ENCODE results near the gene TLR5.

Gene TLR5

DNA sequence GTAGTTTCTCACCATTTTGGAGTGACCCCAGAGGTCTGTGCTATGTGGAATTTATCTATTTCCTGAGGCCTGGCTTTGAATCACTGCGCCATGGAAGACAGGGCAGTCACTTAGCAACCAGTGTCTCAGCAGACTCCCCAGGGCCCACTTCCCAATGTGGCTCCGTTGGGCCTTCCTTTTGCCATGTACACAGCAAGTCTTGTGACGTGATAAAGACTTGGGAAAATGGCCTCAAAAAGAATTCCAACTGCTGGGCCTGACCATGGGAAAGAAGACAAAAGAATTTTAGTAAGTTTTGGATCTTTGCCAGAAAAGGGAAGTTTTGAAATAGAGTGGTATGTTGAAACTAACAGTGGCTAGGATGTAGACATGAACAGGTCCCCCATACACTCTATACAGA lies 36.2 kb downstream of the TLR5 start:
- DNase-seq, result peak in 2 of 3 experiments; percentile 23 to 46

DNA sequence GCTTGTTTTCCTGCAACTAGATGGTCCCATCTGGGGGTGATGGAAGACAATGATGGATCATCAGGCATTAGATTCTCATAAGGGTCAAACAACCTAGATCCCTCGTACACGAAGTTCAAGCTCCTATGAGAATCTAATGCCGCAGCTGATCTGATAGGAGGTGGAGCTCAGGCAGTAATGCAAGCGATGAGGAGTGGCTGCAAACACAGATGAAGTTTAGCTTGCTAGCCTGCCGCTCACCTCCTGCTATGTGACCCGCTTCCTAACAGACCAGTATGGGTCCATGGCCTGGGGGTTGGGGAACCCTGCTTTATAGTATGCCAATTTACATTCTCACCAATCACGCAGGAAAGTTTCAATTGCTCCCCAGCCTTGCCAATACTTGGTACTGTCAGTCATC lies 37.5 kb downstream of the TLR5 start:
- DNase-seq, result no peak

DNA sequence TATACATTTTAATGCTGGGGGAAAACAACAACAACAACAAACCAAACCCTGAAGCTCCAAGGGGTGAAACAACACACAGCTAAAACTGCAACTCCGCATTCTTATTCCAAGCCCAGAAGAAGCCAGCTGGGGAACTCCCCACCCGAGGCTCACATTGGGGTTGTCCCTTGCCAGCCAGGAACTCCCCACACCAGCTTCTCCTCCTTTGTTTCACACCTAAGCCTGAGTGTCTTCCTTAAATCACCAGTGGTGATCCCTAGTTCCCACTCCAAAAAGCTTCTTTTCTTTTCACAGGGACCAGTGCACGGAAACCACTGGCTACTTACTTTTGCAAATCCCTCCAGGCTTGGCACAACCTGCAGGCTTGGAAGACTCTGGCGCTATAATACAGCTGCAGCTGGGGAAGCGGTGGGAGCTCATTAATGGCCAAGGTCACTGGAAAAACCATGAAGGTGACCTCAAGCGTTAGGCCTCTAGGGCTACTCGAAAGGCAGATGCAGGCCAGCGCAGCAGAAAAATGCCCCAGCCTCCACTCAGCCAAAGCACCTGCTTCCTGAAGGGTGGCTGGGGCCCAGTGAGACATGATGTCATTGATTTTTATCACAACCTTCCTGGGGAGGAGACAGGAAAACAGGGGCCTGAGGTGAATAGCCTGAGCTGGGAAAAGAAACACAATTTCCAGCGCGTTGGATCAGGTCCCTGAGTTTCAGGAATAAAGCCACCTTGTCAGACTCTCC lies 40.1 kb downstream of the TLR5 start:
- DNase-seq, result peak; percentile 22 to 83 (median 71)

DNA sequence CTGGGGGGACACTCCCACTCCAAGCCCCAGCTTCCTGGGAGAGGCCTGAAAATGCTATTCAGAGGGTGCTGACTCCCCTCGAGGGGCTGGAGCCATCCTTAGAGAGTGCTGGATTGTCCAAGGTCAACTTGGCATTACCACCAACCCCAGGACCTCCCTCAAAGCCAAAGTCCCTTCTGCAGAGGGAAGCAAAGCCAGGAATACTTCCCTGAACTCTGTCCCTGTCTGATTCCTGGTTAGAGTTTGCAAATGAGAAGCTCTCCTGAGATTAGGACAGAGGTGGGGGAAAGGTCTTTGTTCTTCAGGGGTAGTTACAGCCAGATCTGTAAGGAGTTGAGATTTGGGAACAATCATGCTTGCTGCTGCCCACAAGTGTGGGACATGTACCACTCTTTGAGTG lies 45.3 kb downstream of the TLR5 start:
- DNase-seq, result no peak

DNA sequence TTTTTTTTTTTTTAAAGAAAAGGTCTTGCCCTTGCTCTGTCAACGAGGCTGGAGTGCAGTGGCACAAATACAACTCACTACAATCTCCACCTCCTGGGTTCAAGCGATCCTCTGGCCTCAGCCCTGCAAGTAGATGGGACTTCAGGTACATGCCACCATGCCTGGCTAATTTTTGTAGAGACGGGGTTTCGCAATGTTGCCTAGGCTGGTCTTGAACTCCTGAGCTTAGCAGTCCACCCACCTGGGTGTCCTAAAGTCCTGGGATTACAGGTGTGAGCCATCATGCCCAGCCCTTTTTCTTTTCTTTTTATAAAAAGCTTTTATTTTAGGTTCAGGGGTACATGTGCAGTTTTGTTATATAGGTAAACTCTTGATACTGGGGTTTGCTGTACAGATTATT lies 47.2 kb downstream of the TLR5 start:
- no peak for DNase-seq

DNA sequence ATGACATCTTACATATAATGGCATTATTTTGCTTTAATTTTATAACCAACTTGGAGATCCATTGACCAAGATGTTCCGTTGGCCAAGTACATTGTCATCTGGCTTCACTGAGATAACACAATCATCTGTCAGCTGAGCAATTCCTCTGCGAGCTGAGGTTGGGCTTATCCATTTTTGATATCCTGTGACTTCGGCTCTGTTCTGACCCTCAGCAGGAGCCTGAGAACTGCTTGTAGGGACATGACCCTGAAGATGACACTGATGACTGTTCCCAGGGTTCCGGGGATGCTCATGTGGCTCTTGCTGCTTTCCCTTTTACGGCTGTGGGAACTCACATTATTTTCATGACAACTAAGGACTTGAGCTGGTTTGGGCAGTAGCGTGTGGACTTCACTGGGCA lies 51.2 kb downstream of the TLR5 start:
- no peak for DNase-seq

DNA sequence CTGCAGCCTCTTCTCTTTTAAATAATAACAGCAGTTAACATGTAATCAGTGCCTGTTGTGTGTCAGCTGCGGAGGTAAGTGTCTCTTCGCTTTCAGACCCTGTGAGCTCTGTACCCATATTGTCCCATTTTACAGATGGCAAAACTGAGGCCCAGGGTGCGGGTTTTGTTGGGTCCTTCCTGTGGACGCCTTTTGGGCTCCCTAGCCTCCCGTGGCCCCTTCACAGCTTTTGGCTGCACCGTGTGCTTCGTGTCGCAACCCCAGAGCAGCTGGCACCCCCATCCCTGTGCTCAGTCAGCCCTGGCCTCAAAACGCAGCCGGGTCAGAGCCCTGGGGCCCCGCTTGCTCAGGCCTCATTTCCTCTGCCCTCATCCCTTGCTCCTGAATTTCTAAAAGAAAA lies 53.8 kb downstream of the TLR5 start:
- DNase-seq, result no peak

DNA sequence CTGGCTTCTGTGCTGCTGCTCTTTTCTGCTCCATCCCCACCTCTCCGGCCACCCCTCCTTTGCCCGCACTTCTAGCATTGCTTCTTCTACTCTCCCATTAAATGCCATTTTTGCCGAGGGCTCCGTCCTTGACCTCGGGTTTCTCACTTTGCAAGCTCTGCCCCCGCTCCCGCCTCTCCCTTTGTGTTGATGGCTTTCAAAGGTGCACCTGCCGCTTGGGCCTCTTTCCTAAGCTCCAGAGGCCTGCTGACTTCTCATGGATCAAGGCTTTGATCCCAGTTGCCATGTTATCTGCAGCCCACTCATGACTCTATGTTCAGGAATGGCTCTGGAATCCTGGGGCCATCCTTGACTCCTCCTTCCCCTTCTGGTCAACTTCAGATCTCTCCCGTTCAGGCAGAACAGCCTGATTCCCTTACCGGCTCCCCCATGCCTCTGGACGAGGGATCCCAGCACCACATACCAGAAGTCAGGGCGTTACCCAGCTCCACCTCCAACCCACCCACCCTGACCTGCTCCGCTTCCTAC lies 54.3 kb downstream of the TLR5 start:
- no peak for DNase-seq

DNA sequence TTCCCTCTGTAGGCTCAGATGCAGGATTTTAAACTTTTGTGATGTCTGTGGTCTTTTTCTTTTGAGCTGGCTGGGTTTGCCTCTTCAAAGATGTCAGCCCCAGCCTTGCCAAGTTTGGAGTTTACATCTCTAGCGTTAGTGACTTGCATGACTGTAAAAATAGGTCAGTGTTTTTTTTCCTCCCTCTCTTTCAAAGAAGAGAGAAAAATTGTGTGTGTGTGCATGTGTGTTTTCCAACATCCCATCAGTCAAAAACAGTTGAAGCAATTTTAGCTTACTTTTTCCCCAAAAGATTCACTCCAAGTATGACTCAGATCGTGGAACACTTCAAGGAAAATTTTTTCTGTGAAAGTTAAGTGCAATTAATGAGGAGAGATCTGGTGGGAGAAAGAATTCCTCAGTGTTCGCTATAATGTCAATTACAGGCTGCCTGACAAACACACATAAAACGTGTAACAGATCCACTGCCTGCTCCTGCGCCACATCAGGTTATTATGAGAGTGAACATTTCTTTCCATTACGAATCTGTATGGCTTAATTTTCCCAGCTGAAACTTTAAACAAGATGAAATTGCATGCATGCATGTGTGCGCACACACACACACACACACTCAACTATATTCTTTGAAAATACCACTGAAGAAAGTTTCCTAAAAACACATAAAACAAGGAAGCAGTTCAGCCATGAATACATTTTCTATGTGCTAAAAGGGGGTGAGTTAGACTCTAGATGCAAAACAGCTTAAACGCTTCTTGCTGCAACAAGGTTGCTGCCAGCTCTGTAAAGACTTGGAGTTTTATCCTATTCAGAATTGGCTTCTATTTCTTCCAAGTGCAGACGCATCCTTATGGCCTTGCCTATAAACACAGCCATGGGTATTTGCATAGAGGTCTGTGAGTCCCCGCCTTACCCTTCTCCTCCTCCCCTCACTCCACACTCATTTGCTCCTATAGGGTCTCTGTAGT lies 55.5 kb downstream of the TLR5 start:
- no peak for DNase-seq

DNA sequence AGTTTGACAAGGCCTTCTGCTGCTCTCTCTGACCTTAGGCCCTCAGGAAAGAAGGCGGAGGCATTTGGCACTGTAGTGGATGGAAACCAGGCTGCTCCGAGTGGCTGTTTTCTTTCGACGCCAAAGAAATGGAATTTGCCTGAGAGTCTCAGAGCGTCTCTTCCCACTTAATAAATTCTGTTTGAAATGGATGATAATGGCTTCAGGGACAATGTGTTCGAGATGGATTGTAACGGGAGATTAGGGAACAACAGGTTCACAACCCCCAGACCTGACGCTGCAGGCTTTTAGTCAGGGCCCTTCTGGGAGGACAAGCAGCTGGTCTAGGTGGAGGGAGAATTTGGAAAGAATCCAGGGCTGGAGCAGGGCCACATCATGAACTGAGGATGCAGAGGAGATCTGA lies 58.6 kb downstream of the TLR5 start:
- peak in 1 of 3 experiments; percentile 52 for DNase-seq

DNA sequence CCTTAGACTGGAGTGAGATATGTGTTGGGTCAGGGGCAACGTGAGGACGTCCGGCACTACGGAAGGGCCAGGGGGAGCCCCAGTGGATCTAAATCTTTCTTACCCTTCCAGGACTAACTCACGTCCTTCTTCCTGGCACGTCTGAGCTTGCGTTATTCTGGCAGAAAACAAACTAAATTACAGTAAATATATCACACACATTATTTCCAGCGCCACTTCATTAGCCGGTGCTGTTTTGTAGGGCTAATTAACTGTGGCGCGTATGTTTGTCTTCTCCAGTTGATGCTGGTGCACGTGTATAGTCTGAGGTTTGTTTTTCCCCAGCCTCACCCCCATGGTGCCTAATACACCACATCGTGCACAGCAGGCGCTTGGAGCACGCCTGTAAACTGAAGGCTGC lies 59.2 kb downstream of the TLR5 start:
- DNase-seq, result peak in 2 of 3 experiments; percentile 64 to 89

DNA sequence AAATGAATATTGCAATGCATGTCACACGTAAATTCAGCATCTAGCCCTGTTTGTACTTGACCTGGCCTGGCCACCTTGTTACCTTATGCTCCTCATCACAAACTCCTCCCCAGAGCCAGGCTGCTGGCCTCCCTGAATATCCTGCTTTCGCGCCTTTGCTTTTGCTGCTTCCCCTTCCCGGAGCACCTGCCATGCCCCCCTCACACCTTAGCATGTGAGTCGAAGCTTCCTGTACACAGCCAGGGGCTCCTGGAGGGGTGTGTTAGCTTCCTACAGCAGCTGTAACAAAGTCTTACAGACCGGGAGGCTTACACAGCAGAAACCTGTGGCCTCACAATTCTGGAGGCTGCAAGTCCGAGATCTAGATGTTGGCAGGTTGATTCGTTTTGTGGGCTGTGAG lies 60.1 kb downstream of the TLR5 start:
- DNase-seq, result peak in 2 of 3 experiments; percentile 7 to 41

DNA sequence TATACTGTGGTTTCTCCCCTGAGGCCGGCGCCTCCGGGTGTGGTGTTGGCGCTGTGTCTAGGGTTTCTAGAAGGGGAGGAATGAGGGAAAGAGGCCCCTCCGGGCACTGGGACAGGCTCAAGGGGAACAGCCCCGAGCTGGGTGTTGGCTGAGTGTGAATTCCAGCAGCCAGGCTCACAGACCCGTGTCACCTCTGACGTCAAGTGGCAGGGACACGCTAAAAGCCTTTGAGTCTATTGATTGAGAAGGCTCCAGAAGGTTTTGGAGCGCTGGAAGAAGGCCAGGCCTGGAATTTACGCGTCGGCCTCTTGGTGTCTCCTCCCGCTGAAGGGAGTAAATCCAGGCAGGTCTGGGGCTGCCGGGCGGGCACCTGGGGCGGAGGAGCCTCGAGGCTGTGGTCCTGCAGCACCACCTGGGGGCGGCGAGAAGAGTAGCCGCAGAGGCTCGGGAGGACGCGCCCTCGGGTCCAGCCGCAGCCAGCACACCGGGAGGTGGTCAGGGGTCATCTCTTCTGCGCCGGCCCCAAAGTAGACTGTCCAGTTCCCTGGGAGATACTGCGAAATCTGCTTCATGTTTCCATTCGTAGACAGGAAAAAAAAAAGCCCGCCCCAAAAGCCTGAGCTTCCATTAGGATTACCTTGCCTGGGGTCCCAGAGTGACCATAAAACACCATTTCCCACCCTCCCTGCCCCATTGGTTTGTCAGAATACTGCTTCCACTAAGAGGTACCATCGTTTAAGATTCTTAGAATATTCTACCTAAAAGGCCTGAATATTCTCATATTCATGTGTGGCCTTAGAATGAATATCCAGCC lies 61.7 kb downstream of the TLR5 start:
- DNase-seq, result peak; percentile 75 to 97 (median 88)

DNA sequence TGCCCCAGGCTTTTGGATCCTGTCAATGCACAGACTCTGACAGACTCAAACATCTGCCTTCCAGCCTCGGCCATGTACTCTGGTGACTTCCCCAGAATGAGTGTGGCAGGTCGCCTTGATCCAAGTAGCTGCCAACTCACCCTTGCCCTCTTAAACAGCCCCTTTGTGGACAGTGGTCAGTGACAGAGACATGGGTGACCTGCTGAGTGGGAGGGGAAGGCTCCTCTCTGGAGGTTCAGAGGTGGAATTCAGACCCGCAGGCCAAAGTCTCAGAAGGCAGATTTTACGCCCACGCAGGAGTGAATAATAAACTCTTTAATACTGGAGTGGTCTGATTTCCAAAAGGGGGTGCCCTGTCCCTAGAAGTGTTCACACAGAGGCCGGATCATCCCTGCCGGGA lies 63.5 kb downstream of the TLR5 start:
- no peak for DNase-seq

DNA sequence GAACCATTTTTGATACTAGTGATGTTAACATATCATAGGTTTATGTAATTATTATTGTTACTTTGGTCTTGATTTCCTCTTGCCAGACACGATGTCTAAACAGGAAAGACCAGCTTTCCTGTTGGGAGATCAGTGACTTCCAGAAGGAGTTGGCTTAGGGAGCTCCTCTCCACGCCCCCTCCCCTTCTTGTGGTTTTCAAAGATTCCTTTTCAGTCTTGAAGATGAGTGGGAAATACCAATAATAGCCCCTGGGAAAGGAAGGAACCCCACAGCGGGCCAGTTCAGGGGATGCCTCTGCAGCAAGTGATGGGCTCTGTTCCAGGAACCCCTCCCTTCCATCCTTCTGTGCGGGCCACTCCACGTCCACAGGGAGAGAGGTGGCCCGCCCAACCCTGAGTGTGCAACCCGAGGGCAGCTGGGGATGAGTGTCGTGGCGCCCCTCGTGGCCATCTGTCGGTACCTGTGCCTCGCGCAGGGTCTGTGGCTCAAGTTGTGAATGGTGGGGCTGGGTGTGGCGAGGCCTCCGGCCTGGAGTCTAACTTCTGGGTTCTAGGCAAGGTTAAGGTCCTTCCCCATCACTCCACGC lies 65.7 kb downstream of the TLR5 start:
- no peak for DNase-seq

DNA sequence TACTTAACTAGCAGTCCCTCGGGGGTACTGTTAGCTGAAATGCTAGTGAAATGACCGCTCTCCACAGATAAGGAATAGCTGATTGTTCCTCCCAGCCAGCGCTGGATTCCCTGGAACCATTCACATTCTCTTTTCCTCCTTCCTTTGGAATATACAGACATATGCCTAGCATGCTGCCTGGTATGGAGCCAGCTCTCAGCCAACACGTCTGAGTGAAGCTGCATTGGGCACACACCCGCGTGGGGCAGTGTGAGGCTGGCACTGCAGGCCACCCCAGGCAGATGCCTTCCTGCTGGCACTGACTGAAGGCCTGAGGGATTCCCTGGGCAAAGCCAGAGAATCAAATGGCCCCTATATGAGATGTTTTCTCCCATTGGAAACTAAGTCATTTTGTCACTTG lies 66.7 kb downstream of the TLR5 start:
- no peak for DNase-seq

DNA sequence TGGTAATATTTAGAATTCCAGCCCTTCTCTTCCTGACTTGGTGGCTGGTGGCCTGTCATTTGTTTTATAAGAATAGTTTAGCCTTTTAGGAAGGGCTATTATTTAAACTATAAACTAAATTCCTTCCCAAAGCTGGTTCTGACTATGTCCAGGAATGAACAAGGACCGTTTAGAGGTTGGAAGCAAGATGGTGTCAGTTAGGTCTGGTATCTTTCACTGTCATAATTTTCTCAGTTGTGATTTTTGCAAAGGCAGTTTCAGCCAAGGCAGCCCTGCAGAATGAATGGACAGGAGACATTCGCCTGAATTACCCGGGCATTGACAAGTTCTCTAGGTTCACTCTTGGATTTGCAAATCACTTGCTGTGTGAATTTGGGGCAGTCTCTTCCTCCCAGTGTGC lies 67.2 kb downstream of the TLR5 start:
- no peak for DNase-seq

DNA sequence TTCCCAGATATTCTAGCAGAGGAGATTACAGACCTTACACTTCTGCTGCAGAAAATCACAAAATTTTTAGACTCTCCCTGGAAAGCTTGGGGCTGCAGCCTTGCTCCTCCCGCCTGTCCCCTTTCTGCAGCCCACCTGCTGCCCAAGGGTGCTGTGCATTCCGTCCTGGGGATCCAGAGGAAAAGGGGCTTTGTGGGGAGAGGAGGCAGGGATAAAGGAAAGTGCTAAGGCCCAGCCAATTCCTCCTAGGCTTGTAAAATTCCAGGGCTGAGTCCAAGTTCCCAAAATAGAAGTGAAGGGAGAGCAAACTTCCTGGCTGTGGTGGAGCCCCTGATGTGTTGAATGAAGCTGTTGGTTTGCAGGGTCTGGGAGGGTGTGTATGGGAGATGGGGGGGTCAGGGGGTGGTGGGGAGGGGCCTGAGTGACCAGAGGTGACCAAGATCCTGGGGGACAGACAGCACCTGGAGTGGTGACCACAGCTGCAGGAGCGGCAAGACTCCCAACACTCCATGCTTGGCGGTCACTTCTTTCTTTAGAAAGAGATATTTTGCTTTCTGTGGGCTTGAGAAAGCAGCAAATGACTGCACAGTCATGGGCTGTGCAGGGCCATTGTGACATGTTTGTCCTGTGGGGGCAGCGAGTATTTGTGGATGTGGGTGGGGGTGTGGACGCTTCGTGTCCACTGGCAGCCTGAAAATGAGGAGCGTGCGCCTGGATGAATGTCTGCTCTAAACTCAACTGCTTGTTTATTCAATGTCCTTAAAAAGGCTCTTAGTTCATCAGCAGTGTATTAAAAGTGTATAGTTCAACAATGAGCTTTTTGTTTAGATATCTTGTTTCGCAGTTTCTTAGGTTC lies 68.4 kb downstream of the TLR5 start:
- DNase-seq, result peak in 1 of 3 experiments; percentile 25

DNA sequence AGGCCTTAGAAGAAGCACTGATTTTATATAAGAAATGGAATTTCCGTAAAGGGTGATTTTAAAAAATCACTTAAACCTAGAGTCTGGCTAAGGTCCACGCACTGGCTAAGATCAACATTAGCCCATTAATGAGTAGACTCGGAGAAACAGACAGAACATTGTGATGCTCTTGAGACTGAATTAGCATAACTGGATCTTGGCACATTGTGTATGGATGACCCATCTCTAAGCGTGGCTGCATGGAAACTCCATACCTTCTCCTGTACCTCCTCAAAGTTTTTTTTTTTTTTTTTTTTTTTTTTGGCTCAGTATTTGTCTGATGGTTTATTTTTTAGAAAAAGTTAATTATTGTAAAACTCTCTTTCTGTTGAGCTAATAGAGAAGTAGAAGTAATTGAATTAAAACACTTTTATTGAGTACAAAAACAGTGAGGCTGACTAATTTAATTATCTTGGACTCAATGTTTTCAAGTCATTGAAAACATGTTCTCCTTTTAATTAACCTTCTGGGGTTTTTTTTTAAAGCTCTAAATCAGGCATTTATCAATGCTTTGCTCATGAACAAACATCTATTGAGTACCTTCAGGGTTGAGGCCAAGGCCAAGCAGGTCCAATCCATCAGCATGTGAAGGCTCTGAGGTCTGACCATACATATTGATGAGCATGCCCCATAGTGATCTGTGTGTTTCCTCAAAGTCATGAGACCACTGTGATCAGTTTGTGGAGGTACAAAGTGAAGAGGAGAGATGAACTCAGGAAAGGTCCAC lies 74.0 kb downstream of the TLR5 start:
- DNase-seq, result no peak

DNA sequence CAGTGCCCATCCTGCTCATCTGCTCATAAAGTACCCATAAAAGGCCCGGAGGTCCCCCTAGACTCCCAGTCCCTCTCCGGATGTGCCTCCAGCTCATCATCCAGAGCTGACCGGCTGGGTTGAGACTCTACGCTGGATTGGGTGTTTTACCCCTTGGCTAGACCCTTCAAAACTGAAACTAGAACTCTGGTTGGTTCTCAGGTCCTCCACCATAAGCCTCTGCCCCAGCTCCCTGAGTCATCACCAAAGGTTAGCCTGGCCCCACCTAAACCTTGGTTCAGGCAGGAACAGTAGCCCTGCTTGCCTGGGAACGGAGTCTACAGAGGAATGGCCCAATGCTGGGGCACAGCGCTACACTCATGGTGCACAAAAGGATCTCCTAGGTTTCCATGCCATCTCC lies 75.1 kb downstream of the TLR5 start:
- no peak for DNase-seq

DNA sequence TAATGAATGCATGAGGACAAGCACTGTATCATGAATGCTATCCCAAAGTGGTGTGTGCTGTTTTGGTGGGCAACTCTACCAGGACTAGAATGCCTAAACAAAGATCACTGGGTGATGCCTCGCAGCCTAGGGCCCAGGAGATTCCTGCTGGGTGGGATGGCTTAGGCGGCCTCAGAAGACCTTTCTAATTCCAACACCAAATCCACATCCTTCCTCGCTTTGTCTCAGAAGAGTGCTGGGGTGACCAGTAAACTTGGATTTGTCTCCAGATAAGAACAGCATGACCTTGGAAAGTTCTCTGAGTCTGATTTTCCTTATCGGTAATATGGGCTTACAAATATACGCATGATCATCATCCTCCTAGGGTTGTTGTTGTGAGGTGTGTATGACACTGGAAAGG lies 76.6 kb downstream of the TLR5 start:
- DNase-seq, result no peak
